ENCODE measurements around the gene PITPNM3. TPM values are rescaled to one million over a fixed set of nuclear protein-coding genes. Genes with fewer than 3 reads are reported as not detected.

The PITPNM3 gene
- total and polyA plus RNA-seq, 2 donors (not counting 1 experiment from before 2014, with no cell fraction given): 0.99 to 1.1 TPM

DNA sequence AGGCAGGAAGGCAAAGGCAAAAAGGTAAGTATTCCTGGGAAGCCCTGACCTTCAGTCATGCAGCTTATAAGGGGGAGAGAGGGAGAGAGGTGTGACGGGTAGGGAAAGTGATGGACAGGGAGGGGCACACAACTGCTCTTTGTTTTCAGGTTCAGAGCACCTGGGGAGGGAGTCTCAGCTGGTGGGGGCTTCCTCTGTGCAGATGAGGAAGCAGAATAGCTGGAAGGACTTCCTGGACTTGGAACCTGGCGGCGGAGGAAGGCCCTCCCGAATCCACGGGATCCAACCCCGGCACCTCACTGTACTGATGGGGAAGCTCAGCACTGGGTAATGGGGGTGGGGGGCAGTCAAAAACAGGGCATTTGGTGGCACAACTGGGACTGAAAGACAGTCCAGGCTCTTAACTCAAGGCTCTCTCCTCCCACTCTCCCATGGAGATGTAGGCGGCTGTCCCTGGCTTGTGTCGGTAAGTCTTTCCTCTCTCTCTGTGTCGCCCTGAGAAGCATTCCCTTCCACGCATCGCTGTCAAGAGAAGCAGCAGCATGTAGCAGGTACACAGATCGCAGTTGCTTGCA lies 11.9 kb upstream of the PITPNM3 start:
- TF ChIP-seq, protein P1, sequence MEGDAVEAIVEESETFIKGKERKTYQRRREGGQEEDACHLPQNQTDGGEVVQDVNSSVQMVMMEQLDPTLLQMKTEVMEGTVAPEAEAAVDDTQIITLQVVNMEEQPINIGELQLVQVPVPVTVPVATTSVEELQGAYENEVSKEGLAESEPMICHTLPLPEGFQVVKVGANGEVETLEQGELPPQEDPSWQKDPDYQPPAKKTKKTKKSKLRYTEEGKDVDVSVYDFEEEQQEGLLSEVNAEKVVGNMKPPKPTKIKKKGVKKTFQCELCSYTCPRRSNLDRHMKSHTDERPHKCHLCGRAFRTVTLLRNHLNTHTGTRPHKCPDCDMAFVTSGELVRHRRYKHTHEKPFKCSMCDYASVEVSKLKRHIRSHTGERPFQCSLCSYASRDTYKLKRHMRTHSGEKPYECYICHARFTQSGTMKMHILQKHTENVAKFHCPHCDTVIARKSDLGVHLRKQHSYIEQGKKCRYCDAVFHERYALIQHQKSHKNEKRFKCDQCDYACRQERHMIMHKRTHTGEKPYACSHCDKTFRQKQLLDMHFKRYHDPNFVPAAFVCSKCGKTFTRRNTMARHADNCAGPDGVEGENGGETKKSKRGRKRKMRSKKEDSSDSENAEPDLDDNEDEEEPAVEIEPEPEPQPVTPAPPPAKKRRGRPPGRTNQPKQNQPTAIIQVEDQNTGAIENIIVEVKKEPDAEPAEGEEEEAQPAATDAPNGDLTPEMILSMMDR (conservative IDR thresholded peaks at IDR 0.05 in 1 of 2, IDR thresholded peaks at IDR 0.05 in 1 of 2; ENCODE audit: low read depth in 1 of 2, low read length in 2 of 2): no peak
- no peak for TF ChIP-seq EZH2 (IDR thresholded peaks at IDR 0.05; ENCODE audit: low read length, missing control alignments)
- no peak for DNase-seq (ENCODE audit: low read depth in 2 of 2)
- Histone ChIP-seq H3K27ac (ENCODE audit: insufficient read depth, low read length) (no peak overlapping the region), H2AFZ (ENCODE audit: low read length) (no peak overlapping the region), H3K36me3 (ENCODE audit: control insufficient read depth, insufficient read depth, low read length) (no peaks in the 10 kb centered on the region), H3K79me2 (ENCODE audit: control insufficient read depth, insufficient read depth, low read length) (no peaks in the 10 kb centered on the region), H4K20me1 (ENCODE audit: control insufficient read depth, extremely low read depth, insufficient read depth, low read length) (no peaks in the 10 kb centered on the region), H3K4me2 (ENCODE audit: extremely low read depth, insufficient read depth, low read length) (no peak overlapping the region), H3K9ac (ENCODE audit: insufficient read depth, low read length) (no peak overlapping the region), H3K27me3 (ENCODE audit: control insufficient read depth, insufficient read depth, low read length) (no peaks in the 10 kb centered on the region), H3K4me1 (ENCODE audit: control insufficient read depth, extremely low read depth, insufficient read depth, low read length) (no peaks in the 10 kb centered on the region), H3K4me3 (replicated peaks in 1 of 4; ENCODE audit: control extremely low read depth in 1 of 4, insufficient read depth in 1 of 4, low read depth in 3 of 4, low read length in 4 of 4) (no peak overlapping the region), H3K9me3 (ENCODE audit: control insufficient read depth, insufficient read depth, low read depth, low read length) (no peaks in the 10 kb centered on the region)

DNA sequence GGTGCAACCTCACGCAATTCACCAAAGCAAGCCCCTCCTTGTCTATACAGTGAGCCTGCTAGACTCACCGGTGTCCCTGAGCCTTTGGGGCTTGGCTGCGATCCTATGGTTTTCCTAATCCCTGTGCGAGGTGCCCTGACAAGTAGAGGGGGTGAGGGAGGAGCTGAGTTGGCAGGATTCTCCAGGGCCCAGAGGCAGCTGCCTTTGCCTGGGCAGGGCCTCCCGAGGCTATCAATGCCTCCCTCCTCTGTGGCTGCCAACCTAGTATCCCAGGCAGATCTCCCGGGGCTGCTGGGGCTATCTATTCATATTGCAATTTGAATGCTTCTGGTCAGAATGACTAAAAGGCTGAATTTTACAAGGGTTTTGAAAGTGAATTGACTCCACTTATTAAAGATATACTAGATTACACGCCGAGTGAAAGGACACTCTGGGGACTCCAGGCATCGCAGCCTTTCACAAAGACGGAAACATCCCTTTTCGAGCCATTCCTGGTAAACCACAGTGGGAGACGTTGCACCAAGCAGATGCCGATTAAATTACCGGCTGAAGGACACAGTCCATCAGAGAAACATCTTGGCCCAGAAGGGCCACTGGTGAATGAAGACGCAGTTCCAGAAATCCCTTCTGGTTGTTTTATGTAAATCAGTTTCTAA lies 11.3 kb upstream of the PITPNM3 start:
- no peaks in the 10 kb centered on the region for H3K27me3 ChIP-seq (ENCODE audit: control insufficient read depth, insufficient read depth, low read length)
- H3K4me3 ChIP-seq (replicated peaks in 1 of 4; ENCODE audit: control extremely low read depth in 1 of 4, insufficient read depth in 1 of 4, low read depth in 3 of 4, low read length in 4 of 4): no peak overlapping the region
- no peaks in the 10 kb centered on the region for H4K20me1 ChIP-seq (ENCODE audit: control insufficient read depth, extremely low read depth, insufficient read depth, low read length)
- no peak overlapping the region for H3K4me2 ChIP-seq (ENCODE audit: extremely low read depth, insufficient read depth, low read length)
- H3K9ac ChIP-seq (ENCODE audit: insufficient read depth, low read length): no peak overlapping the region
- no peaks in the 10 kb centered on the region for H3K36me3 ChIP-seq (ENCODE audit: control insufficient read depth, insufficient read depth, low read length)
- no peak overlapping the region for H3K27ac ChIP-seq (ENCODE audit: insufficient read depth, low read length)
- no peaks in the 10 kb centered on the region for H3K79me2 ChIP-seq (ENCODE audit: control insufficient read depth, insufficient read depth, low read length)
- peak in 1 of 2 donors; percentile 56 for DNase-seq (ENCODE audit: low read depth in 2 of 2)
- H2AFZ ChIP-seq (ENCODE audit: low read length): no peak overlapping the region
- H3K4me1 ChIP-seq (ENCODE audit: control insufficient read depth, extremely low read depth, insufficient read depth, low read length): no peaks in the 10 kb centered on the region
- H3K9me3 ChIP-seq (ENCODE audit: control insufficient read depth, insufficient read depth, low read depth, low read length): no peaks in the 10 kb centered on the region
- TF ChIP-seq, protein P1 (conservative IDR thresholded peaks at IDR 0.05 in 1 of 2, IDR thresholded peaks at IDR 0.05 in 1 of 2; ENCODE audit: low read depth in 1 of 2, low read length in 2 of 2): no peak
- no peak for TF ChIP-seq EZH2 (IDR thresholded peaks at IDR 0.05; ENCODE audit: low read length, missing control alignments)

GRCh38 chr17:6561446-6561845 lies 5.1 kb upstream of the PITPNM3 start:
- Histone ChIP-seq H3K27me3 (ENCODE audit: control insufficient read depth, insufficient read depth, low read length) (peaks cover 12% of the 10 kb centered on the region), H3K4me1 (ENCODE audit: control insufficient read depth, extremely low read depth, insufficient read depth, low read length) (no peaks in the 10 kb centered on the region)
- DNase-seq (ENCODE audit: low read depth in 2 of 2): no peak

More at GRCh38 chr17:6561446-6561845, 5.1 kb upstream of the PITPNM3 start:
- Histone ChIP-seq H2AFZ (ENCODE audit: low read length) (no peak overlapping the region), H3K27ac (ENCODE audit: insufficient read depth, low read length) (no peak overlapping the region), H3K4me3 (replicated peaks in 1 of 4; ENCODE audit: control extremely low read depth in 1 of 4, insufficient read depth in 1 of 4, low read depth in 3 of 4, low read length in 4 of 4) (no peak overlapping the region), H3K4me2 (ENCODE audit: extremely low read depth, insufficient read depth, low read length) (no peak overlapping the region), H3K9ac (ENCODE audit: insufficient read depth, low read length) (no peak overlapping the region), H3K36me3 (ENCODE audit: control insufficient read depth, insufficient read depth, low read length) (no peaks in the 10 kb centered on the region), H3K79me2 (ENCODE audit: control insufficient read depth, insufficient read depth, low read length) (no peaks in the 10 kb centered on the region), H4K20me1 (ENCODE audit: control insufficient read depth, extremely low read depth, insufficient read depth, low read length) (no peaks in the 10 kb centered on the region), H3K9me3 (ENCODE audit: control insufficient read depth, insufficient read depth, low read depth, low read length) (no peaks in the 10 kb centered on the region)
- TF ChIP-seq, protein P1 (conservative IDR thresholded peaks at IDR 0.05 in 1 of 2, IDR thresholded peaks at IDR 0.05 in 1 of 2; ENCODE audit: low read depth in 1 of 2, low read length in 2 of 2): no peak
- TF ChIP-seq EZH2 (IDR thresholded peaks at IDR 0.05; ENCODE audit: low read length, missing control alignments): no peak

Data from fibroblast of lung (primary cell).